Astrocyte of the cerebellum (primary cell): ENCODE measurements around the gene NRG3.

Experiments
- DNase-seq: peaks from one replicate; pipeline ENCODE4 v3.0.0-alpha.2; 2011; ENCODE audit warnings: low read depth
- H3K4me3 ChIP-seq: 2 replicates; pipeline ENCODE4 v1.5.1; 2011; ENCODE audit warnings: mild to moderate bottlenecking, low read depth, low read length, moderate library complexity
- in situ Hi-C: cut with HindIII; loops from 2 replicates; pipeline ENCODE4 v1.10.0; 2017; ENCODE audit warnings: low sequenced_read_pairs
- TF ChIP-seq, protein P1 (sequence below): IDR thresholded peaks from 2 replicates; pipeline ENCODE4 v1.5.1; 2012; ENCODE audit warnings: low read length, low read depth, moderate library complexity, mild to moderate bottlenecking; ENCODE audit errors: missing control alignments

Gene NRG3

DNA sequence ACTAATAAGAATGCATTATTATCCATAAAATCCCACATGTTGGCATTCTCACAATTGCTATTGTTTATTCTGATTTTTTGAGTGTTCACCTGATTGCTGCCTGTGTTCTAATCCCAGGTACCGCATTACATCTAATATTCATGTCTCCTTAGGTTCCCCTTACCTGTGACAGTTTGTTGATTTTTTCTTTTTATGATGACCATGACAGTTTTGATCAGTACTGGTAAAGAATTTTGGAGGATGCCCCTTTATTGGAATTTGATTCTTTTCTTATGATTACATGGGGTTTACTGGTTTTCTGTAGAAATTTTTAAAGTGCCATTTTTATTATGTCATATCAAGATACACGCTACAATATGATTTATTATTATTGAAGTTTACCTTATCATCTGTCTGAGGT is 1091.1 kb downstream of the NRG3 start:
- TF ChIP-seq, protein P1, sequence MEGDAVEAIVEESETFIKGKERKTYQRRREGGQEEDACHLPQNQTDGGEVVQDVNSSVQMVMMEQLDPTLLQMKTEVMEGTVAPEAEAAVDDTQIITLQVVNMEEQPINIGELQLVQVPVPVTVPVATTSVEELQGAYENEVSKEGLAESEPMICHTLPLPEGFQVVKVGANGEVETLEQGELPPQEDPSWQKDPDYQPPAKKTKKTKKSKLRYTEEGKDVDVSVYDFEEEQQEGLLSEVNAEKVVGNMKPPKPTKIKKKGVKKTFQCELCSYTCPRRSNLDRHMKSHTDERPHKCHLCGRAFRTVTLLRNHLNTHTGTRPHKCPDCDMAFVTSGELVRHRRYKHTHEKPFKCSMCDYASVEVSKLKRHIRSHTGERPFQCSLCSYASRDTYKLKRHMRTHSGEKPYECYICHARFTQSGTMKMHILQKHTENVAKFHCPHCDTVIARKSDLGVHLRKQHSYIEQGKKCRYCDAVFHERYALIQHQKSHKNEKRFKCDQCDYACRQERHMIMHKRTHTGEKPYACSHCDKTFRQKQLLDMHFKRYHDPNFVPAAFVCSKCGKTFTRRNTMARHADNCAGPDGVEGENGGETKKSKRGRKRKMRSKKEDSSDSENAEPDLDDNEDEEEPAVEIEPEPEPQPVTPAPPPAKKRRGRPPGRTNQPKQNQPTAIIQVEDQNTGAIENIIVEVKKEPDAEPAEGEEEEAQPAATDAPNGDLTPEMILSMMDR: no peak
- in situ Hi-C loops: no loop called here
- DNase-seq: no peak
- H3K4me3 ChIP-seq: no peak overlapping the region

DNA sequence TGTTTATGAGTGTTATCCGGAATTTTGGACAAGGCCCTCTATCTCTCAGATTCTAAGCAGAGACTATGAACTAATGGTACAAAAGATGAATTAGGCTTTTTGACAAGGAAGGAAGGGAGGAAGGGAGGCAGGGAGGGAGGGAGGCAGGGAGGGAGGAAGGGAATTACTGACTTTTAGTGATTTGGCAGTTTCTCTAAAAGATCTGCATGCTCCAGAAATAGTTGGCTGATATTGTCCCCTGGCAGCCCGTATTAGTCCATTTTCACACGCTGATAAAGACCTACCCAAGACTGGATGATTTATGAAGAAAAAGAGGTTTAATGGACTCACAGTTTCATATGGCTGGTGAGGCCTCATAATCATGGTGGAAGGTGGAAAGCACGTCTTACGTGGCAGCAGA is 1093.5 kb downstream of the NRG3 start:
- TF ChIP-seq, protein P1: no peak
- DNase-seq: no peak
- no peak overlapping the region for H3K4me3 ChIP-seq
- in situ Hi-C loops: no loop called here

DNA sequence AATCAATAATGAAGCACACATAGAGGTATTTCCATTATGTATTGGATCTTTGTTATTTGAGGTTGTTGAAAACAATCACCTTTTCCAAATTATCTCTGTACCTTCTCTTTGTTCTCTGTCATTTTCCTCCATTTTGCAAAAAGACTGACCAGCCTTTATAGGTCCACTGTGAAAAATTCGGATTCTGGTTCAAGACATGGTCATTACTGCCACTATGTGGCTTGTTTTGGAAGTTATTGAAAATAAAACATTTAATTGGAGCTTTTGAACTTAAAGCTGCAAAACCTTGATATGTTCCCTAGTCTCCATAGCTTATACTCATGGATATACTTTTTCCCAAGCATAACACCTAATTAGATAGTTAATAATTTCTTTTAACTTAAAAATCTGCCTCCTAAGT is 1094.4 kb downstream of the NRG3 start:
- TF ChIP-seq, protein P1: peak; percentile 32
- H3K4me3 ChIP-seq: no peak overlapping the region
- in situ Hi-C loops: no loop called here
- peak; percentile 20 for DNase-seq

DNA sequence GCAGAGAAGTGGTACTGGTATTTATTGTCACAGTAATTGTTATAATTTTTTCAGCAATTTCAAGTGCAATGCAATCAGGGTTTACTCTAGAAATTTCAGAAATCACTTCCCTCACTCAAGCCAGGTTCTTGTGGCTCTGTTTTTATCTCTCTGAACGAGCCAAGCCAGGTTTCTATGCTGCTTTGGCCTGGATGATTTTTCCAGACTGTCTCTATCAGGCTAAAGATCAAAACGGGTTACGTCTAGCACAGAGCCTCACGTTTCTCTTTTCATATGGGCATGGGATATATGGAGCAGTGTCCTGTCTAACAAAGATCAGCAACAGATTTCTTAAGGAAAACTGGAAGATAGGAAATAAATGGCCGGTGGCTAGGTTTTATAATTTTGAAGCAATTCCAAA is 1105.3 kb downstream of the NRG3 start:
- in situ Hi-C loops: no loop called here
- no peak overlapping the region for H3K4me3 ChIP-seq
- TF ChIP-seq, protein P1: no peak
- no peak for DNase-seq

DNA sequence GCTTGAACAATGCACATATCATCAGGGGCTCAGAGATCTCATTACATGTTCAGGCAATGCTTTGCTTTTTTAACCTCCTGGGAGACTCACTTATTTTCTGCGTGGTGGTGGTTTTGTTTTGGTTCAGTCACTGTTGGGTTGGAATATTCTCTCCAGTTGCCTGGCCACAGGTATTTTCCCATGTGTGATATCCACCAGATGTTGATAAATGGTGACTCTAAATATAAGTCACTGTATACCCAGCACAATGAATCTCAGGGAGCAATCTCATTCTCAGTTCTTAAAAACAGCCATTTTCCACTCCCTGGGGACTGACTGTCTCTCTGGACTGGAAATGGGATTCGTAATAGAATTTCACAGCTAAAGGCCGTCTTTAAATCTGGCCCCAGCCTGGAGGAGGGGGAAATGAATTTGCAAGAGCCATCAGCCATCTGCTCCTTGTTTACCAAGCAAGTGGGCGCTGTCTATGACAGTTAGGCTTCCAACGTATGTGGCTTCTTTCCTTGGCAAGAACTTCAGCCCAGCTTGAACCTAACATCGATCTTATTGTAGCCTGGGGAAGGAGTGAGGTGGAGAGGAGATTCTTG is 1106.2 kb downstream of the NRG3 start:
- peak; percentile 76 for DNase-seq
- TF ChIP-seq, protein P1: no peak
- in situ Hi-C loops: no loop called here
- H3K4me3 ChIP-seq: no peak overlapping the region

DNA sequence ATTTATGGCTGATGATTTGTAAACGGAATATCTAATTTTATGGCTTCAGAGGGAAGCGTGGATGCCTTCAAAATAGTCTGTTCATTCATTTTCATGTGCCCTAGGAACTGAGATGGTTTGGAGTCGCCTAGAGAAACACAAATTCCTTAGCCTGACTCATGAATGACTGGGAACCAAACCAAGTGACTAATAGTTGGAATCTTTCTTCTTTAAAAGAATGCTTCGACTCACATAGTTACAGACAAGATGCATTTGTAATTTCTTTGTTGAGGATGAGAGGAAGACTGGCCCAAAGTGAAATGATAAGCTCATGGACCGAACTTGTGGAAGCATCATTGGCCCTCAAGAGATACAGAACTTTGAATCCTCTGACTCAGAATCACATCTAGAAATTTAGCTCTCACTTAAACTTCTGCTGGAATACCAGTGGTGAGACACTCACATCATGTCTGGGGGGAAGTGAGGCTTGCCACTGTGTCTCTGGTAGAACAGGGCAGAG is 1107.2 kb downstream of the NRG3 start:
- in situ Hi-C loops: no loop called here
- TF ChIP-seq, protein P1: no peak
- H3K4me3 ChIP-seq: no peak overlapping the region
- DNase-seq: peak; percentile 95
